HG03432 (cell line): ENCODE measurements around the gene CAPS.
A peak's percentile ranks its signal among the peaks of the same experiment; 100 is the strongest.

Source experiments
- ATAC-seq: cut with Tn5 transposase; IDR thresholded peaks from one replicate; pipeline ENCODE4 v1.9.1; 2021; ENCODE audit warnings: mild to moderate bottlenecking, moderate library complexity; ENCODE audit not compliant: unreplicated experiment

The CAPS gene

DNA sequence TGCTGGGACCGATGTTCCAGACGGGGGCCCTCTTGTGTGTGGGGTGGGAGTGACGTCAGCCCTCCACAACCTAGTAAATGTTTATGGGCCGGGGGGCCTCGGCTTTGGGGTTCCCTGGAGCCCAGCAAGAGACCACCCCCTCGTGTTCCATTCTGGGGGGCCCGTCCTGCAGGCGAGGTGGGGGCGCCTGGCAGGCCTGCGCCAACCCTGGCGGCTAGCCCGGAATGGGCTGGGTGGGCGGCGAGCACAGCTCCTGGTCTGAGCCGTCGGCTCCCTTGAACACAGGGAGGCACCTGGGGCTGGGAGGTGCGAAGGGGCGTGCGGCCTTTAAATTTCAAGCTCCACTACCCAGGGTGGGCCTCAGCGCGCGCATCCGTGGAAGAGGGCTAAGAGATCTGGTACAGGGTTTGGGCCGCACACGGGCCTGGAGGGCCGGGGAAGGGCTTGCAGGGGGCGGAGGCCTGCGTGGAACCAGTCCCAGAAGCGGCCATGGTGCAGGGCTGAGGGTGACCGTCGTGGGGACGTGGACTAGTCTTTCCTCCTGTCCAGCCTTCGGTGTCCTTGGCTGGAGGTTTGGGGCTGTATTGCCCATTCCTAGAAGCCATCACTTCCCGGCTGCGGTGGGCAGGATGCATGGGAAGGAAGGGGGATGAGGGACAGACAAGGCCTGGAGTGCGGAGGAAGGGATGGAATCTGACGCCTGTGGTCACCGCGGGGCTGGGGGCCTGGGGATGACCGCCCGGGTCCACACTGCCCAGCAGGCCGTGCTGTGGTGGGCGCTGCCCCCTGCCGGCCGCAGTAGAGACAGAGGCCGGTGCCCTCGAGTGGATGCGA is 21.9 kb upstream of the CAPS start:
- no peak for ATAC-seq

DNA sequence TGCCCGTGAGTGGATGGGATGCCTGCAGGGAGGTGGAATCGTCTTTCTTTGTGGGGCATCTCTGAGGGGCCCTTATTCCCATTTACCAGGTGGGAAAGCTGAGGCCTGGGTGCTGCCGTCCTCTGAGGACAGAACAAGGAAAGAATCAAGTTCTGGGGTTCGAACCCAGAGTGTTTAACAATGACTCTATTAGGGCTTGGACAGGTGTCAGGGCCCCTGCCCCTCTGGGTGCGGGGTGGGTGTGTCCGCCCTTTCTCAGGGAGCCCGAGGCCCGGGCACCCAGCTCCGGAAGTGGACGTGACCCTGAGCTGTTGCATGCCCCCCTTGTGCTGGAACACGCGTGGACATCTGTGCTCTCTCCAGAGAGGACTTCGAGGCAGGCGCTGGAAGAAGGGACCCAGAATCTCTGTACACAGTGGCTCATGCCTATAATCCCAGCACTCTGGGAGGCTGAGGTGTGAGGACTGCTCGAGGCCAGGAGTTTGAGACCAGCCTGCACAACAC is 21.2 kb upstream of the CAPS start:
- ATAC-seq = no peak

DNA sequence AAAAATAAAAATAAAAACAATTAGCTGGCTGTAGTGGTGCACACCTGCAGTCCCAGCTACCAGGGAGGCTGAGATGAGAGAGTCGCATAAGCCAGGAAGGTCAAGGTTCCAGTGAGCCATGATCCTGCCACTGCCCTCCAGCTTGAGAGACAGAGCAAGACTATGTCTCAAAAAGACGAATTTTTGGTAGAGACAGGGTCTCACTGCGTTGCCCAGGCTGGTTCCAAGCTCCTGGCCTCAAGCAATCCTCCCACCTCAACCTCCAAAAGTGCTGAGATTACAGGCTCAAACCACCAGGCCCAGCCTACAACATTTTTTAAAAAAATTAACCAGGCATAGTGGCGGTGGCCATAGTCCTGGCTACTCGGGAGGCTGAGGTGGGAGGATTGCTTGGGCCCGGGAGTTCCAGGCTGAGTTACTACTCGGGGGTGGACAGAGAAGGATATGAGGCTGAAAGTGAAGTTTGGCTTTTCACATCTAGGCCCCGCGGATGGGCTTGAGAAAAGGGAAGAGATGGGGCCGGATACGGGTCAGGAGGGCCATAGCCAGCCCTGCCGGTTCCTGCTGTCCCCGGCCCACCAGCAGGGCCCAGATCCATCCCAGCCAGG is 20.7 kb upstream of the CAPS start:
- ATAC-seq = no peak

DNA sequence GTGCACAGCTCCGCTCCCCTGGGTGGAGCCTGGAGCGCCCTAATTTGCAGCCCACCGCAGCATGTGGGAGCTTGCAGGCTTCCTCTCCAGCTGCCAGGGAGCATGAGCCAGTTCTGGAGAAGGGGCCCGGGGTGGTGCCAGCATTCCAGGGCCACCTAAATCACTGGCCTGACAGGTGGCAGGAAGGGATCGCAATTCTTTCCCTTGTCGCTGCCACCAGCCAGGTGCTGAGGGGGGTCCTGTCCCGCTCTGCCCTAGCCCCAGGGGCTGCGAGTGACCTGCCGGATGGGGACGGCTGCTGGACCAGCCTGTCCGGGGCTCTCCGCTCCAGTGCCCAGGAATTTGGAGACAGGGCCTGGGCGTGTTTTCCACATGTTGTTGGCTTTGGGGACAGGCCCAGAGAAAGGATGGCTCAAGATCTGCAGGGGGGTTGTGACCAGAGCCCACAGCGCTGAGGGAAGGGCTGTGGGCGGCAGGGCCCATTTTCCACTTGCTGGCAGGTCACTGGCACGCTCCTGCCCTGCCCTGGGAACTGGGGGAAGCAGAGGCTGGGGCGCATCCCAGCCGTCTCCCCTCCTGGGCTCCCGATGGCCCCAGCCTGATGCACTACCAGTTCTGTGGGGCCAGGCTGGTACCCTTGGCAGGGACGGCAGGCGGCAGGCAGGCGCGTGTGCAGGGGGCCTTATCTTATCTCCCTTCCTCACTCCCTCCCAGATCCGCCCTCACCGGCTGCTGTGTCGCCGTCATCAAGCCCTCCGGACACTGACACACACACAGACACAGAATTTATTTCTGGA is 19.9 kb upstream of the CAPS start:
- no peak for ATAC-seq

DNA sequence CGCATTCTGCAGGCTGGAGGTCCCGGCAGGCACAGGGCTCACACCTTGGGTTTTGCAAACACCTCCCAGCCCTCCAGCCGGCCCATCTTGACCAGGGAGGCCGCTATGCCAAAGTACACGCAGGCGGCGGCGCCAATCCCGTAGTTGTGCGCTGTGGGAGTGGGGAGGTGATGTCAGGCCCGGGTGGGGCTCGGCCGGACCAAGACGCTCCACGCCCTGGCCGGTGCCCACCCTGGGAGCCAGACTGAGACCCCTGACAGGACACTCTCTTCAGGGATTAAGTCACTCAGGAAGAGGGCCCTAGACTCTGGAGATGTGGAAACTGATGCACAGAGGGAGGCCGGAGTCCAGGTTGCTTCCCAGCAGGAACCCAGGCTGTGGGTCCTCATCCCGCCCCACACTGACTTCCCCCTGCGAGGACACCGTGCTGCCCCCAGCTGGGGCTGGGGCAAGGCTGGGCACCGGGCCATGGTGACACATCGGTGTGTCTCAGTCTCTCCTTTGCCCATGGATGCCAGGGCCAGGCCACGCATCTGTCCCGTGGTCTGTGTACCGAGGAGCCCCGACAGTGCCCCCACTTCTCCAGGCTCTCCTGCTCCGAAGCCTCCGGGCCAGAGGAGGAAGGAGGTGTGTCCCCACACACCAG is 19.2 kb upstream of the CAPS start:
- no peak for ATAC-seq

DNA sequence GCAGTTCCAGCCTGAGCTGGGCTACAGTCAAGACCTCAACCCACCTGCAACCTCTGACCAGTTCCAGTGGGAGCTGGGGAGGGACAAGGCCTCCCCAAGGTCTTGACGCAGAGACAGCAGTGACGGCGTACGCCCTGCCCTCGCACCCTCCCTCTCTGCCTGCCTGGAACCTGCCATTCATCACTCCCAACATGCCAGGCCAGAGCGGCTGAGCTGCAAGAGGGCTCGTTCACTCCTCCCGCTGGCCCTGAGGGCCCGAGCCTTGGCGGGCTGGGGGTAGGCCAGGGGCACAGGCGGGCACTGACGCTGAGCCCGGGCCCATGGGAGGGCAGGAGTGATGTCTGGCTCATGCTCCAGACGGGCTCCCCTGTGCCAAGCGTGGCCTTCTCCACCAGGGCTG is 18.6 kb upstream of the CAPS start:
- ATAC-seq = no peak

DNA sequence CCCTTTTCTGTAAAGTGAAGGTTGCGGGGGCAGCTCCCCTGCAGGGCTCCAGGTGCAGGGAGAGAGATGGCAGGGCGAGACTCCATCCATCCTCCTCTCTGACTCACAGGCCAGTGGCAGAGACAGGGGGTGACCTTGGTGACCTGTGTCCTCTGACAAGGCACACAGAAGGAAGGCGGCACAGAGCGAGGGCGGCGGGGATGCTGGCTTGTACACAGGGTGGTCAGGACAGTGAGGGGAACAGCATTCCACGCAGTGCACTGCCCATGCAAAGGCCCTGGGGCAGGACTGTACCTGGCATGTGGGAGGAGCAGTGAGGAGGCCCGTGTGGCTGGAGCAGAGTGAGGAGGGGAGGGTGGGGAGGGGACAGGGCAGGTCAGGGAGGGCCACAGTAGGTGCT is 18.2 kb upstream of the CAPS start:
- no peak for ATAC-seq

DNA sequence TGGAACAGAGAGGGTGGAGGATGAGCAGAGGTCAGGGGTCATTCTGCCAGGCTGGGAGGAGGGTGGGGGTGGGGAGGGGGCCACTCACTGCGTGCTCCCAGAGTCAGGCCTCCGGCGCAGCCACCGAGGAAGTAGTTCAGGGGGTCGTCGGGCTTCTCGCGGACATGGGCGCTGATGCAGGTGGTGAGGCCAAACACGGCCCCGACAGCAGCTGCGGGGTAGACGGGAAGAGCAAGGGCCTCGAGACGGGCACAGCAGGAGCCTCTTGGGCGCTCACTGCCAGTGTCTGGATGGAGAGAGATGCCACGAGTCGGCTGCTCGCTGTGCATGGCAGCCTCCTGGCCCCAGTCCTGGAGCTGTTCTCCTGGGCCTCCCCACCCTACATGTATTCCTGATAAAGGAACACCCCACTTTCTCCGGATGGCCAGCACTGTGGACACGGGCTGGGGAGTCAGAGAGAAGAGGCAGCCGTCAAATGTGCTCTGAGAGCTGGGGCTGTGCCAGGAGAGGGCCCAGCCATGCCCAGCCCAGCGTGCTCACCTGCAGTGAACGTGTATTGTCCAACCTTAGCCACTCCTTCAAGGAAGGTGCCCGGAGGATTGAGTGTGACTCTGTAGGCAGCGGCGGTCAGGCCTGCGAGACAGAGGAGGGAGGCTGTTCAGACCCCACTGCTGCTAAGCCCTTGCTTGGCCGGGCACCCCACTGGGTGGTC is 17.5 kb upstream of the CAPS start:
- ATAC-seq = no peak

DNA sequence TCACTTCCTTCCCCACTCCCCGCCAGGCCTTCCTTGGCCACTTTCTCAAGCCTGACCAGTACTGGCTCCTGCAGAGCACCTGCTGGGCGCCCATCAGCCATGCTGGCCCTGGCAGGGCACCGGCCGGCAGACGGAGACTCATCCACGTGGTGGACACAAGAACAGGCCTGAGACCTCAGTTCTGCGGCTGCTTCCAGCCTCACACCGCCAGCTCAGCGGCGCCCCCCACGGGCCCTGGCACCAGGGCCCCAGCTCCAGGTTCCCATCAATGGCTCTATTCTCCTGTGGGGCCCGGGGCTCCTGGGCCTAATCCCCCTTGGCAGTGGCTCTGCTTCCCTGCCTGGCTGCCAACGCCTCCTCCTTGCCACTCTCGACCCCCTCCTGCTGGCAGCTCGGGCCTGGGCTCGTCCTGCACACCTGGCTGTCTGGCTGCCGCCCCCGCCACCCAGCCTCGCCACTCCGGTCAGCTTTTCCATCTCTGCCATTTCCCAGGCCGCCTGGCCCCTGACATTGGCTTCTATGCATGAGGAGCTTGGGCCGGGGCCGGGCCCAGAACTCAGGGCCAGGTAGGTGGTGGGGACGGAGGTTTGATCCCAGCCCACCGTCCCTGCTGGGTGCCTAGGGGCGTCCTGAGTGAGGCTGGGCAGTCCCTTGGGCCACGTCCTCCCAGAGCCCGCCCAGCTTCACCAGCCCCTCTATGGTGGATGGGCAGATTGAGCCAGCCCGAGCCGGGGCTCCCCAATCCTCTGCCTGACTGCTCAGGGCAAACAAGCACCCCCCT is 16.7 kb upstream of the CAPS start:
- no peak for ATAC-seq

DNA sequence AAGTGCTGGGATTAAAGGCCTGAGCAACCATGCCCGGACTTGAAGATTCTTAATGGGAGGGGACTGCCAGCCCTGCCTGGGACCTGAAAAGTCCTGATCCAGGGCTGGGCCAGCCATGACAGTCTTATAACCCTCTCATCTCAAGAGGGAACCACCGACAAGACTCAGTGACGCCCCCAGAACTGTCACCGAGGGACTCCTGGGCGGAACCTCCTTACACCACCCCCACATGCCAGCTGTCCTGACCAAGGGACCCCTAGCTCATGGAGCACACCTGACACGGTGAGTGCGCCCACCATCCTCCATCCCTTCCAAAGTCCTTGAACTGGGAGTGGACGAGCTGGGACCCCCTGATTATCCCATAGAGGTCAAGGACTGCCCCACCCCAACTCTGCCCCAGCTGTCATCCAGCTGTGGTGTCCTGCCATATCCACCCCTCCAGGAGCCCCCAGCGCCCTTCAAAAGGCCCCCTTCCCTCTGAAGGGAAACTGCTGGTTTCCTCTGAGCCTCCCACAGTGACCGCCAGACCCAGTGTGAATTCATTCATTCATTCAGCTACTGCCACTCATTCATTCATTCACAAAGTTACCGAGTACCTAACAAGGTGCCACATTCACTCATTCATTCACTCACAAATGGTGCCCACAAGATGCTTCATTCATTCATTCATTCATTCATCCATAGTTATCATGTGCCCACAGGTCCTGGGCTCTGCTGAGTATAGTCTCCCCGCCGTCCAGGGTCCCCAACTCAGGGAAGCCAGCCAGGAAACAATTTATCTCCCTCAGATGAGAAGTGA is 14.1 kb upstream of the CAPS start:
- ATAC-seq = no peak

DNA sequence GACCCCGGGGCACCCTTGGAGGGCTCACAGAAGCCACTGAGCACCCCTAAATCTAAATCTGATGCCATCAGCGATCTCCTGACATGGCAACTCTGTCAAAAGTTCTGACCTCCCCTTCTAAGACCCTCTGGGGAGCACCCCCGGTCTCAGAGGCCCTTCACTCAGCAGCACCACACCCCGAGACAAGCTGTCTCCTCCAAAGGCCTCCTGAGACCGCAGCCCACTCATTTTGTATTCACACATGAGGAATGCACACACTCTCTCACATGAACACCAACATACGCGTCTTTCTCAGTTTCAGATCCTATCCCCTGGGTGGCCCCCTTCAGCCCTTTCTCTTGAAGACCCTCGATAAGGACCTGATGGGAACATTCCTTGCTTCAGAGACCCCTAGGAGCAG is 13.1 kb upstream of the CAPS start:
- ATAC-seq = no peak

DNA sequence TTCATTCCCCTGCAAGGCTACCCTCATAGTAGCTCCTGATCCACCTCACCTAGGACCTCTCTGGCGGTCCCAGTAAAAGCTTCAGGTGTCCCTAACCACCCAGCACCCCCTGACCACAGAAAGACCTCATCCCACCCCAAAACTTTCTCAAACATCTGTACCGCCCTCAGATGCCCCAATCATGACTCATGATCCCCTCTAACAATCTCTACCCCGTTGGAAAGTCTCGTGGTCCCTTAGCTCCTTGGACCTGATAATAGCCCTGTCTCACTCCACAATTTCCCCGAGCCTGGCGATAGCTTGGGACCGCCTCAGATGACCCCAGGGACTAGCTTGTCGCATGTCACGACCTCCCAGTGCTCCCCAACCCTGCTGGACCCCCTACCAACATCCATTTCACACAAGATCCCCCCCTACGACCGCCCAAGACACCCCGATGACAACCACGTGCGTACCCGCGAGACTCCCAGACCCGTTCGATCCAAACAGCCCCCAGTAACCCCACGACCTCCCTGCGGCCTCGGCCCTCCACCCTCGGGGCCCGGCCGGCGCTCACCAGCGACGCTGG is 10.9 kb upstream of the CAPS start:
- no peak for ATAC-seq

DNA sequence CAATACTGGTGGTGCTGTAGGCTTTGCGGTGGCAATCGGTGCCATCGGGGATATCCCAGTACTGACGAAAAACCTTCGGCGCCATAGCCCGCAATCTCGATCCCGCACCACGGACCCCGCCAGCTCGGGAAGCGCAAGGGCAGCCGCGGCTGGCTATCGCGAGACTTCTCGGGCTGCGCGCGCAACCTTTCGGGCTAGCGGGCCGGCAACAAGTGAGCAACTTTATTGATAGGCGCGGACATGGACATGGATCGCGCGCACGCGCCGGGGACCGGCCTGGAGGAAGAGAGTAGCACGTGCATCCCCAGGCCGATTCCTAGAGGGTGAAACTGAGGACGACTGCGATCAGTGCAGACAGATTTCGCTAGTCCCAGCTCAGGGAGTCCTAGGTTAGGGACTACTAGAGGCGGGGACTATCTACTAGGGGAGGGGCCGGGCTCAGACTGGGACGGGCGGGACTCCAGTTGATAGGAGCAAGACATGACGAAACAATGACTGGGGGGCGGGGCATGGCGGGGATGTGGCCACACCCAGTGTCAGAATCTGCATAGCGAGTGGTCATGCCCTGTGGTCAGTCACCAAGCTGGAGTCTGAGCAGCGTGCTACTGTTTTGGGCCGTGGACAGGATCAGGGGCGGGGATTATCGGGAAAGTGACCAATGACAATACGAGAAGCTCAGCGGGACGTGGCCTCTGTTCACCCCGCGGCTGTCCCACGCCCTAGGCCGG is 10.3 kb upstream of the CAPS start, which contains the start of gene NDUFA11:
Gene NDUFA11, minus strand, starts transcription at position 167 of the 728 bp plus-strand sequence. Its CDS starts 82 bp downstream, at position 85.
- ATAC-seq = peak; percentile 43

DNA sequence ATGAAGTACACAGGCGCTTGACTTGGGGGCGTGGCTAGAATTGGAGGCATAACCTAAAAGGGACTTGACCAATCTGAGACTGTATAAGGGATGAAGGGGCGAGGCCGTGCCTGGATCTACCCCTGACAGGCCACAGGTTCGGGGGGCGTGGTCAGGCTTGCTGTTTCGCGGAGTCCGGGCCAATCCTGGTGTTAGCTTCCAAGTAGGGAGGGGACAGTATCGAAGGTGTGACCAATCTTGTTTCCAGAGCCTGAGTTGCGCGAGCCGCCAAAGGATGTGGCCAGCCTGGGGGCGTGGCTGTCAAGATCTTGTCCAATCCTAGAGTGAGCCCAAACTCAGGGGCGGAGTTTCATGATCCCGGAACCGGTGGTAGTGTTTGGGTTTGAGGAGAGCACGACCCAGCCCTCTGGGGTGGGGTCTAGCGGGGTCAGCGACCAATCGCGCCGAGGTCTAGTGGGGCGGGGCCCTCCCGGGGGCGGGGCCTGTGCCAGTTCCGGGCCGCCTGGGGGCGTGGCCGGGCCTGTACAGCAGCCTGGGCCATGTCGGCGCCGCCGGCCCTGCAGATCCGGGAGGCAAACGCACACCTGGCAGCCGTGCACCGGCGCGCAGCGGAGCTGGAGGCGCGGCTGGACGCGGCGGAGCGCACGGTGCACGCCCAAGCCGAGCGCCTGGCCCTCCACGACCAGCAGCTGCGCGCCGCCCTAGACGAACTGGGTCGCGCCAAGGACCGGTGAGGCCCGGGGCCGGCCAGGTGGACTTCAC is 9.5 kb upstream of the CAPS start, which contains the start of gene VMAC:
Gene VMAC, plus strand, starts transcription at position 521 of the 762 bp plus-strand sequence. Its CDS starts 19 bp downstream, at position 540.
- ATAC-seq = peak; percentile 81

DNA sequence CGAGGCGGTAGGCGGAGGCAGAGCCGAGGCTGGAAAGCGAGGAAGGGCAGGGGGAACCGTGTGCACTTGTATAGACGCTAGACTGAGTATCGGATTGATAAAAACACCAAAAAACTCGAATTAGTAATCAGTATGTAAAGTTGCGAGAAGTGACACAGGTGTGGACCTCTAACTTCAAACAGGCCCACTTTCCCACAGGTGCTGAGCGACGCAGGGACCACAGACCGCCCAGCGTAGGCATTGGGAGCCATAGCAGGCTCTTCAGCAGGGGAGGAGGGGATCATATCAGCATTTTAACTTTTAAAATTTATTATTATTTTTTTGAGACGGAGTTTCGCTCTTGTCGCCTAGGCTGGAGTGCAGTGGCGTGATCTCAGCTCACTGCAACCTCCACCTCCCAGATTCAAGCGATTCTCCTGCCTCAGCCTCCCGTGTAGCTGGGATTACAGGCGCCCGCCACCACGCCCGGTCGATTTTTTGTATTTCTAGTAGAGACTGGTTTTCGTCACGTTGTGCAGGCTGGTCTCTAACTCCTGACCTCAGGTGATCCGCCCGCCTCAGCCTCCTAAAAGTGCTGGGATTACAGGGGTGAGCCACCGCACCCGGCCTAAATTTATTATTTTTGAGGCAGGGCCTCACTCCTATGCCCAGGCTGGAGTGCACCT is 8.8 kb upstream of the CAPS start:
- no peak for ATAC-seq

DNA sequence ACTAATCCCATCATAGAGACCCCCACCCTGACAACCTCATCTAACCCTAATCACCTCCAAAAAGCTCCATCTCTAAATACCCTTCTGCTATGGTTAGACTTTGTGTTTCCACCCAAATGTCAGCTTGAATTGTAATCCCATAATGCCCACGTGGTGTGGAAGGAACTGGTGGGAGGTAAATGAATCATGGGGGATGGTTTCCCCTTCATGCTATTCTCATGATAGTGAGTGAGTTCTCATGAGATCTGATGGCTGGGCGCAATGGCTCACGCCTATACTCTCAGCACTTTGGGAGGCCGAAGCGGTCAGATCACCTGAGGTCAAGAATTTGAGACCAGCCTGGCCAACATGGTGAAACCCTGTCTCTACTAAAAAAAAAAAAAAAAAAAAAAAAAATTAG is 6.8 kb upstream of the CAPS start:
- no peak for ATAC-seq
